CD4-positive, alpha-beta memory T cell (primary cell): ENCODE measurements around the gene ATAD3B. TPM values are rescaled to one million over a fixed set of nuclear protein-coding genes. Genes with fewer than 3 reads are reported as not detected.
"Not testable (repeated sequence)": the region's sequence is repeated elsewhere in the genome, so short reads cannot be mapped to it uniquely, and the experiment has no call there.

ENCODE experiments used
- CTCF ChIA-PET: fragments of 350-600 bp; sonication (Branson Sonifier 250); formaldehyde crosslinking; loops from one replicate; lab custom pipeline; 2021; ENCODE audit warnings: inconsistent platforms; ENCODE audit not compliant: partially characterized antibody; lab: Charles Lee
- POLR2A ChIA-PET: fragments of 350-600 bp; sonication (Branson Sonifier 250); formaldehyde crosslinking; loops from one replicate; lab custom pipeline; 2021; ENCODE audit not compliant: partially characterized antibody; lab: Charles Lee
- DNase-seq, 5 donors: peaks; one replicate each; pipeline versions ENCODE4 v3.0.0 to v3.0.0-alpha.2; 2020 to 2022; ENCODE audit warnings: mixed read lengths in 1 of 5
- H3K27ac ChIP-seq: one replicate; pipeline ENCODE4 v1.7.0; 2013; ENCODE audit warnings: low read depth, low read length
- H3K27me3 ChIP-seq: 2 replicates; pipeline ENCODE4 v1.7.0; 2013; ENCODE audit warnings: mild to moderate bottlenecking, low read length, moderate library complexity; ENCODE audit not compliant: insufficient read depth
- H3K36me3 ChIP-seq: 2 replicates; pipeline ENCODE4 v1.7.0; 2013; ENCODE audit warnings: mild to moderate bottlenecking, low read length, moderate library complexity; ENCODE audit not compliant: insufficient read depth
- H3K4me1 ChIP-seq: 2 replicates; pipeline ENCODE4 v1.7.0; 2013; ENCODE audit warnings: mild to moderate bottlenecking, low read length, moderate library complexity; ENCODE audit not compliant: insufficient read depth
- H3K4me3 ChIP-seq, 2 donors: one replicate each; pipeline ENCODE4 v1.7.0; 2013; ENCODE audit warnings: low read length in 2 of 2, mild to moderate bottlenecking in 1 of 2
- H3K9me3 ChIP-seq, 2 donors: one replicate each; pipeline ENCODE4 v1.7.0; 2013; ENCODE audit warnings: low read length in 2 of 2, control low read depth in 1 of 2; ENCODE audit not compliant: control insufficient read depth in 1 of 2
- H3K27ac Mint-ChIP-seq, 7 donors: one replicate each; pipeline ENCODE4 v1.8.0; 2020 to 2021; ENCODE audit warnings: mixed read lengths in 7 of 7, mild to moderate bottlenecking in 6 of 7, inconsistent platforms in 3 of 7, moderate library complexity in 3 of 7
- H3K27me3 Mint-ChIP-seq, 2 donors: one replicate each; pipeline ENCODE4 v1.8.0; 2020 to 2021; ENCODE audit warnings: mixed read lengths in 2 of 2
- H3K36me3 Mint-ChIP-seq, 2 donors: one replicate each; pipeline ENCODE4 v1.8.0; 2020 to 2021; ENCODE audit warnings: mixed read lengths in 2 of 2, inconsistent platforms in 1 of 2, mild to moderate bottlenecking in 1 of 2
- H3K4me1 Mint-ChIP-seq, 4 donors: one replicate each; pipeline ENCODE4 v1.8.0; 2020 to 2021; ENCODE audit warnings: mixed read lengths in 4 of 4, mild to moderate bottlenecking in 1 of 4
- H3K4me3 Mint-ChIP-seq, 8 donors: one replicate each; pipeline ENCODE4 v1.8.0; 2020 to 2021; ENCODE audit warnings: mixed read lengths in 8 of 8, mild to moderate bottlenecking in 7 of 8, moderate library complexity in 6 of 8, inconsistent platforms in 3 of 8
- H3K9me3 Mint-ChIP-seq, 8 donors: one replicate each; pipeline ENCODE4 v1.8.0; 2020 to 2021; ENCODE audit warnings: mixed read lengths in 8 of 8, mild to moderate bottlenecking in 5 of 8, inconsistent platforms in 3 of 8, moderate library complexity in 1 of 8
- intact Hi-C: fragments of 100-400 bp; cut with micrococcal nuclease; formaldehyde crosslinking; loops from one replicate; pipeline ENCODE4 v1.15.1; 2023
- polyA plus RNA-seq, 2 donors: library from polyadenylated mRNA; unstranded; fragments of 300-500 nt; fragmentation: Illumina TruSeq; gene quantifications; one replicate each; pipeline ENCODE4 v1.2.3, GENCODE V29; 2021
- total RNA-seq, 2 experiments: library from RNA; stranded (reverse); gene quantifications; one replicate each; pipeline ENCODE4 v1.2.3, GENCODE V29; 2021

The ATAD3B gene
- total and polyA plus RNA-seq, 4 experiments from 2014 or later = 2.9 to 53.8 (median 29.6) TPM

DNA sequence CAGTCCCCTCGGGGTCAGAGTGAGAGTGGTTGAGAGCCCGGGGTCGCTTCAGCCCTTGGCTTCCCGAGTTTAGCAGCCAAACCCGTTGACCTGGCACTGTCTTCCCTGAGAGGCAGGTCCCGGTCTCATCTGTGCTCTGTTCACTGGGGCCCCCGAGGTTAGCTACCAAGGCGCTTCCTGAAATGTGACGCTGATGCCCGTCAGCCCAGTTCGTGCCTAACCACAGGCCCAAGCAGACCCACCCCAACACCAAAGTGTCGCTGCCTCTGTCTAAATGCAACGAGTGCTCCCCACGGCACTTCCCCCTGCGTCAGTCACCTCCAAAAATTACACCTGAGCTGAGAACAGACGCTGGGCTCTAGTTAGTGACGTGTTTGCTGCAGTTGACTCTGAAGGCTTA is 4.4 kb downstream of the ATAD3B start:
- H3K36me3 Mint-ChIP-seq = peaks cover 9 to 26% of the 10 kb centered on the region in 2 donors
- H3K27ac Mint-ChIP-seq, H3K9me3 Mint-ChIP-seq, H3K27ac ChIP-seq, intact Hi-C loops, H3K27me3 ChIP-seq, H3K4me3 Mint-ChIP-seq, DNase-seq, H3K4me3 ChIP-seq, H3K9me3 ChIP-seq, H3K27me3 Mint-ChIP-seq, CTCF ChIA-PET, POLR2A ChIA-PET: not testable (repeated sequence)
- peaks cover 3 to 26% (median 14%) of the 10 kb centered on the region in 4 donors for H3K4me1 Mint-ChIP-seq
- peaks cover 18% of the 10 kb centered on the region for H3K4me1 ChIP-seq
- H3K36me3 ChIP-seq = peaks cover 14% of the 10 kb centered on the region

DNA sequence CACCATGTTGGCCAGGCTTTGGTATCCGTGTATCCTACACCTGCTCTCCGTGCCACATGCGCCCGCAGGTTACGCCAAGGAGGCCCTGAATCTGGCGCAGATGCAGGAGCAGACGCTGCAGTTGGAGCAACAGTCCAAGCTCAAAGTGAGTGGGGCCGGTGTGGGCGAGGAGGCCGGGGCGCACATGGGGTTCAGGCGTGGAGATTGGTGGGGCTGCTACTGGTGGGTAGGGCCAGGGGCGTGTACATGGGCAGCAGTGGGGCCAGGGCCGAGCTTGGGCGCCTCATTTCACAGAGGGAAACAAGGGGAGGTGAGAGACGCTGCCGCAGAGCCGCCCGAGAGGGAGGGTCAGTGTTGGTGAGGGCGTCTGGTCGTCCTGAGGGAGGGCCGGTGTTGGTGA is 5.6 kb downstream of the ATAD3B start:
- Mint-ChIP-seq H3K9me3 (no peaks in the 10 kb centered on the region), H3K4me1 (peaks cover 1 to 22% (median 11%) of the 10 kb centered on the region in 4 donors), H3K27me3 (no peaks in the 10 kb centered on the region), H3K27ac (no peak overlapping the region), H3K4me3 (no peak overlapping the region), H3K36me3 (peaks cover 9 to 26% of the 10 kb centered on the region in 2 donors)
- ChIA-PET CTCF (no interaction called here), POLR2A (no interaction called here)
- peak in 1 of 5 donors; percentile 13 for DNase-seq
- intact Hi-C loops = no loop called here
- Histone ChIP-seq H3K4me3 (no peak overlapping the region), H3K36me3 (peaks cover 14% of the 10 kb centered on the region), H3K9me3 (no peaks in the 10 kb centered on the region), H3K4me1 (peaks cover 17% of the 10 kb centered on the region), H3K27ac (no peak overlapping the region), H3K27me3 (no peaks in the 10 kb centered on the region)

DNA sequence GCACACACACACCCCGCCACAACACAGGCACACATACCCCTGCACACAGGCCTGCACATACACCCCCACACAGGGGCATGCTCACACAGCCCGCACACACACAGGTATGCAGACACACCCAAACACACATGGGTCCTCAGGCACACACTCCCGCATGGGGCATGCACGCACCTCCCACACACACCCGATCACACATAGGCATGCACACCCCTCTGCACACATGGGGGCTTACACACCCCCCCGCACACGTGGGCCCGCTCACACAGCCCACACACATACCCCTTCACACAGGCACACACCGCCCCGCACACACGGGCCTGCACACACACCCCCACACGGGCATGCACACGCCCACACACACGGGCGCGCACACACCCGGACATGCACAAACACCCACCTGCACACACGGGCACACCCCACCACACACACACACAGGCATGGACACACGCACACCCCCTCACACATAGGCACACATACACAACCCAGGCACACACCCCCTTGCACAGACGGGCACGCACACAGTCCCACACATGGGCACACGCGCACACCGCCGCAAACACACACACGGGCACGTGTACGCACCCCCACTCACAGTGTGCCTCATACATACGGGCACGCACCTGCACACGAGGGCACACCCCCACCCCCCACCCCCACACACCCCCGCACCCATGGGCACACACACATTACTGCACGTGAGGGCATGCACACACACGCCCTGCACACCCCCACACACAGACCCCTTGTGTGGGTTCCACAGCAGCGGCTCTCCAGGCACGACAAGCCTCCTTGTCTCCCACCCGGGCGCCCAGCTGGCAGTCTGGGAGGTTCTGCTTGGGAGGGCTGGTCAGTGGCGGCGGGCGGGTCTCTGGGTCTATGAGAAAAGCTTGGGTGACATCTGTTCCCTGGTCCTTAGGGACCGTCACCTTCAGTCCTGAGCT is 8.3 kb downstream of the ATAD3B start:
- Mint-ChIP-seq H3K27ac (peak overlapping the region in 3 of 7 donors; percentile 38 to 80 (median 41)), H3K27me3 (no peaks in the 10 kb centered on the region), H3K4me1 (peaks cover 0 to 7% (median under 1%) of the 10 kb centered on the region in 4 donors), H3K36me3 (peaks cover 9 to 41% of the 10 kb centered on the region in 2 donors), H3K9me3 (no peaks in the 10 kb centered on the region), H3K4me3 (peak overlapping the region in 2 of 8 donors; percentile 46 to 64)
- no peak overlapping the region for H3K27ac ChIP-seq
- ChIA-PET CTCF (no interaction called here), POLR2A (no interaction called here)
- H3K9me3 ChIP-seq = no peaks in the 10 kb centered on the region
- H3K4me3 ChIP-seq = no peak overlapping the region
- intact Hi-C loops = no loop called here
- H3K36me3 ChIP-seq = peaks cover 20% of the 10 kb centered on the region
- no peaks in the 10 kb centered on the region for H3K4me1 ChIP-seq
- no peaks in the 10 kb centered on the region for H3K27me3 ChIP-seq
- no peak for DNase-seq

DNA sequence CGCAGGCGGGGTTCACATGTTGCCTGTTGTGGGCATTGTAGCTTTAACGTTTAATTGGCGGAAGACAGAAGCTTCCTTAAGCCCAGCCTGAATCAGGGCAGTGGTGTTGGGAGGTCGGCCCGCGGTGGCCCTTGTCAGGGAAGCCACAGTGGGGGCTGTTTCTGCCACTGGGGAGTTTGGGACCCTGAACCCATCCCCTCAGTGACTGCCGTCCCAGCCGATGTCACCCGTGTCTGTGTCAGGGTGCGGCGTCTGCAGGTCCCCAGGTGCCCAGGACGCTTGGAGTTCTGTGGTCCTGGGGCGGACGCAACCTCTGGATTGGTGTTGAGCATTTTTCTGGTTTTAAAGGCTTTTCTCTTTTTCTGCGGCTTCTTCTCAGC is 8.9 kb downstream of the ATAD3B start:
- H3K4me3 Mint-ChIP-seq, CTCF ChIA-PET, H3K27ac Mint-ChIP-seq, DNase-seq, H3K27ac ChIP-seq, H3K27me3 ChIP-seq, H3K9me3 ChIP-seq, H3K9me3 Mint-ChIP-seq, H3K4me1 Mint-ChIP-seq, POLR2A ChIA-PET, H3K4me3 ChIP-seq, H3K27me3 Mint-ChIP-seq, H3K4me1 ChIP-seq, intact Hi-C loops: not testable (repeated sequence)
- H3K36me3 ChIP-seq = peaks cover 20% of the 10 kb centered on the region
- peaks cover 9 to 41% of the 10 kb centered on the region in 2 donors for H3K36me3 Mint-ChIP-seq

DNA sequence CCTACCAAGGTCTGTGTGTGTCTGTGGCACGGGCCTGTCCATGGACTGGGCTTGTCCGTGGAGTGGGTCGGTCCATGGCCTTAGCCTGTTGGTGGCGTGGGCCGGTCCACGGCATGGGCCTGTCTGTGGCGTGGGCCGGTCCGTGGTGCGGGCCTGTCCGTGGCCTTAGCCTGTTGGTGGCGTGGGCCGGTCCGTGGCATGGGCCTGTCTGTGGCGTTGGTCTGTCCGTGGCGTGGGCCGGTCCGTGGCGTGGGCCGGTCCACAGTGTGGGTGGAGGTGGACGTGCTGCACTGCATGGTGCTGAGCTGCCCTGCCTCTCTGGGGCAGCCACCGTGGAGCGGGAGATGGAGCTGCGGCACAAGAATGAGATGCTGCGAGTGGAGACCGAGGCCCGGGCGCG is 10.2 kb downstream of the ATAD3B start:
- peaks cover 20% of the 10 kb centered on the region for H3K36me3 ChIP-seq
- H3K4me3 Mint-ChIP-seq, intact Hi-C loops, CTCF ChIA-PET, DNase-seq, H3K27me3 Mint-ChIP-seq, H3K27me3 ChIP-seq, H3K4me3 ChIP-seq, POLR2A ChIA-PET, H3K27ac ChIP-seq, H3K4me1 Mint-ChIP-seq, H3K4me1 ChIP-seq, H3K9me3 ChIP-seq, H3K9me3 Mint-ChIP-seq, H3K27ac Mint-ChIP-seq: not testable (repeated sequence)
- H3K36me3 Mint-ChIP-seq = peaks cover 9 to 41% of the 10 kb centered on the region in 2 donors

DNA sequence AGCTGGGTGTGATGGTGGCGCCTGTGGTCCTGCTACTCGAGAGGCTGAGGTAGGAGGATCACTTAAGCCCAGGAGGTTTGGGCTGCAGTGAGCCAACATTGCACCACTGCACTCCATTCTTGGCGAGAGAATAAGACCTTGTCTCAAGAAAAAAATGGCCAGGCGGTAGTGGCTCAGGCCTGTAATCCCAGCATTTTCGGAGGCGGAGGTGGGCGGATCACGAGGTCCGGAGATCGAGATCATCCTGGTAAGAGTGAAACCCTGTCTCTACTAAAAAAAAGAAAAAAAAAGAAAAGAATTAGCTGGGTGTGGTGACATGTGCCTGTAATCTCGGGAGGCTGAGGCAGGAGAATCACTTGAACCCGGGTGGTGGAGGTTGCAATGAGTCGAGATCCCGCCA is 11.3 kb downstream of the ATAD3B start:
- H3K27ac Mint-ChIP-seq = no peak overlapping the region
- no peak for DNase-seq
- CTCF ChIA-PET = no interaction called here
- Histone ChIP-seq H3K27me3 (no peaks in the 10 kb centered on the region), H3K36me3 (peaks cover 20% of the 10 kb centered on the region), H3K4me3 (no peak overlapping the region), H3K9me3 (no peaks in the 10 kb centered on the region), H3K4me1 (no peaks in the 10 kb centered on the region), H3K27ac (no peak overlapping the region)
- H3K4me3 Mint-ChIP-seq = no peak overlapping the region
- POLR2A ChIA-PET = no interaction called here
- no peaks in the 10 kb centered on the region for H3K27me3 Mint-ChIP-seq
- H3K9me3 Mint-ChIP-seq = no peaks in the 10 kb centered on the region
- peaks cover 0 to 7% (median 0%) of the 10 kb centered on the region in 4 donors for H3K4me1 Mint-ChIP-seq
- H3K36me3 Mint-ChIP-seq = peaks cover 9 to 34% of the 10 kb centered on the region in 2 donors
- intact Hi-C loops = no loop called here

DNA sequence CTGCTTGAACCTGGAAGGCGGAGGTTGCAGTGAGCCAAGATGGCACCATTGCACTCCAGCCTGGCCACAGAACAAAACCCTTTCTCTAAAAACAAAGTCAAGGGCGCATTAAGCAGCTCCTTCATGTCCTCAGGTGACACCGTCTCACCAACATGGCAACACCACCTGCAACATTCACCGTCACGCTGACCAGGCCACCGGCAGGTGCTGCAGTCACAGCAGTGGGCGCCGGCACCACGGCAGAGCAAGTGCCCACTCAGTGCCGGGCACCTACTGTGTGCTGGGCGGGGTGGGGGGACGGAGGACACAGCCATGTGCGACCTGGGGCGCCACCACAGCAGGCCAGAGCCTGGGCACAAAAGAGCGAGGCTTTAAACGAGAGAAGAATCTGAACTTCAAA is 12.1 kb downstream of the ATAD3B start:
- Histone ChIP-seq H3K4me3 (no peak overlapping the region), H3K9me3 (no peaks in the 10 kb centered on the region), H3K36me3 (peaks cover 15% of the 10 kb centered on the region), H3K27ac (no peak overlapping the region), H3K4me1 (no peaks in the 10 kb centered on the region), H3K27me3 (no peaks in the 10 kb centered on the region)
- peaks cover 0 to 7% (median 0%) of the 10 kb centered on the region in 4 donors for H3K4me1 Mint-ChIP-seq
- POLR2A ChIA-PET = no interaction called here
- H3K36me3 Mint-ChIP-seq = peaks cover 13 to 34% of the 10 kb centered on the region in 2 donors
- DNase-seq = no peak
- H3K9me3 Mint-ChIP-seq = no peaks in the 10 kb centered on the region
- no peaks in the 10 kb centered on the region for H3K27me3 Mint-ChIP-seq
- CTCF ChIA-PET = no interaction called here
- intact Hi-C loops = no loop called here
- H3K27ac Mint-ChIP-seq = no peak overlapping the region
- H3K4me3 Mint-ChIP-seq = no peak overlapping the region
